A549 (cell line): ENCODE data around the gene KDM8. TPM values are rescaled to one million over a fixed set of nuclear protein-coding genes. Genes with fewer than 3 reads are reported as not detected.
"Not testable (repeated sequence)": the region's sequence is repeated elsewhere in the genome, so short reads cannot be mapped to it uniquely, and the experiment has no call there.

Experiments
- ATAC-seq, 2 experiments: fragments of 200-7000 bp in 1 of 2; fragments of >200 bp in 1 of 2; cut with Nextera tagmentation in 1 of 2; cut with Tn5 transposase in 1 of 2; 3 replicates each; pipeline versions ENCODE4 v1.8.0 to v1.9.1; 2018 to 2020; ENCODE audit warnings: mild to moderate bottlenecking in 1 of 2, moderate library complexity in 1 of 2
- CTCF ChIA-PET: fragments of 300-600 bp; sonication (Branson Sonifier 250); formaldehyde crosslinking; extraction: SDS; loops from one replicate; lab custom pipeline; 2021; ENCODE audit warnings: antibody characterized with exemption, inconsistent platforms; lab: Yijun Ruan, JAX
- POLR2A ChIA-PET: fragments of 350-600 bp; formaldehyde crosslinking; extraction: SDS; loops from one replicate; lab custom pipeline; 2021; ENCODE audit warnings: antibody characterized with exemption, inconsistent platforms; lab: Yijun Ruan, JAX
- DNase-seq, 2 experiments: peaks; one replicate each; pipeline versions ENCODE4 v3.0.0 to v3.0.0-alpha.2; 2011 to 2016; ENCODE audit warnings: low read depth in 1 of 2, low spot score in 1 of 2
- FAIRE-seq: peaks from 2 replicates; lab custom pipeline; 2011; peaks lifted over from hg19 to GRCh38; lab: Jason Lieb, UNC
- H3K27ac ChIP-seq, 2 experiments: fragments of >200 bp; sonication (Bioruptor Twin); formaldehyde crosslinking; 3 replicates each; pipeline ENCODE4 v1.5.1; 2016 to 2017
- H3K4me1 ChIP-seq: fragments of >200 bp; sonication (Bioruptor Twin); formaldehyde crosslinking; 3 replicates; pipeline ENCODE4 v1.6.1; 2016
- H3K4me2 ChIP-seq: fragments of >200 bp; sonication (Bioruptor Twin); formaldehyde crosslinking; 3 replicates; pipeline ENCODE4 v1.6.1; 2016
- H3K4me3 ChIP-seq: fragments of >200 bp; sonication (Bioruptor Twin); formaldehyde crosslinking; 3 replicates; pipeline ENCODE4 v1.5.1; 2016
- H3K9me3 ChIP-seq: fragments of >200 bp; sonication (Bioruptor Twin); formaldehyde crosslinking; 3 replicates; pipeline ENCODE4 v1.6.1; 2016
- CBX2 ChIP-seq: fragments of 200-600 bp; sonication (generic); IDR thresholded peaks from 2 replicates; pipeline ENCODE4 v1.6.1; 2016; ENCODE audit warnings: low read depth, mild to moderate bottlenecking, borderline replicate concordance
- CBX8 ChIP-seq: fragments of 200-600 bp; sonication (generic); IDR thresholded peaks from 2 replicates; pipeline ENCODE4 v1.6.1; 2016
- CTCF ChIP-seq: fragments of >200 bp; sonication (Bioruptor Twin); formaldehyde crosslinking; IDR thresholded peaks from 3 replicates; pipeline ENCODE4 v1.5.1; 2016
- ELK1 ChIP-seq: fragments of 150-350 bp; IDR thresholded peaks from 2 replicates; pipeline ENCODE4 v1.6.1; 2014; ENCODE audit warnings: low read depth, mild to moderate bottlenecking, low read length
- EP300 ChIP-seq, 2 experiments: fragments of >200 bp; sonication (Bioruptor Twin); formaldehyde crosslinking; IDR thresholded peaks; 2 replicates in 1 of 2; 3 replicates in 1 of 2; pipeline ENCODE4 v1.6.1; 2016 to 2017
- FOXS1 ChIP-seq: fragments of 250-450 bp; sonication (Bioruptor Pico); IDR thresholded peaks from 2 replicates; pipeline ENCODE4 v1.5.0; 2020; ENCODE audit warnings: mild to moderate bottlenecking, moderate library complexity
- GATA3 ChIP-seq: IDR thresholded peaks from 2 replicates; pipeline ENCODE4 v1.6.1; 2012; ENCODE audit warnings: borderline replicate concordance
- HDAC2 ChIP-seq: fragments of 200-600 bp; sonication (generic); IDR thresholded peaks from 2 replicates; pipeline ENCODE4 v1.6.1; 2016
- JUN ChIP-seq, 2 experiments: fragments of >200 bp; sonication (Bioruptor Twin); formaldehyde crosslinking; IDR thresholded peaks; 2 replicates in 1 of 2; 3 replicates in 1 of 2; pipeline ENCODE4 v1.6.1; 2016 to 2017
- KDM5A ChIP-seq: fragments of 200-600 bp; sonication (generic); IDR thresholded peaks from 2 replicates; pipeline ENCODE4 v1.6.1; 2016; ENCODE audit warnings: antibody characterized with exemption, mild to moderate bottlenecking
- MAX ChIP-seq: IDR thresholded peaks from 2 replicates; pipeline ENCODE4 v1.6.1; 2012
- MAZ ChIP-seq: fragments of 150-350 bp; IDR thresholded peaks from 2 replicates; pipeline ENCODE4 v1.6.1; 2014; ENCODE audit warnings: antibody characterized with exemption, low read depth, low read length, borderline replicate concordance
- NR3C1 ChIP-seq: fragments of >200 bp; sonication (Bioruptor Twin); formaldehyde crosslinking; IDR thresholded peaks from 3 replicates; pipeline ENCODE4 v1.6.1; 2017
- RFX5 ChIP-seq: fragments of 450-650 bp; IDR thresholded peaks from 2 replicates; pipeline ENCODE4 v1.7.1; 2014; ENCODE audit warnings: antibody characterized with exemption, mild to moderate bottlenecking, moderate library complexity
- TFCP2L1 ChIP-seq: fragments of 250-450 bp; sonication (Bioruptor Pico); IDR thresholded peaks from 2 replicates; pipeline ENCODE4 v1.5.0; 2021; ENCODE audit warnings: mild to moderate bottlenecking
- USF2 ChIP-seq: fragments of 450-650 bp; IDR thresholded peaks from 2 replicates; pipeline ENCODE4 v1.6.1; 2014; ENCODE audit warnings: antibody characterized with exemption
- ZFP36 ChIP-seq: fragments of 450-650 bp; IDR thresholded peaks from 2 replicates; pipeline ENCODE4 v1.6.1; 2014; ENCODE audit warnings: borderline replicate concordance; ENCODE audit not compliant: partially characterized antibody
- ZSCAN20 ChIP-seq: fragments of 250-450 bp; sonication (Bioruptor Pico); IDR thresholded peaks from 2 replicates; pipeline ENCODE4 v1.8.0; 2022; ENCODE audit warnings: mild to moderate bottlenecking, moderate library complexity
- WGBS: methylation state at CpG from one replicate; pipeline ENCODE4 v1.1.6; 2017; ENCODE audit errors: missing lambda C conversion rate; 5-methylcytosine and 5-hydroxymethylcytosine counted together
- polyA plus RNA-seq, 4 experiments: library from polyadenylated mRNA; depleted of rRNA in 3 of 4; stranded (reverse); fragments of >200 nt; fragmentation: RNase III in 1 of 4; extraction: RNeasy Plus Mini Kit Qiagen cat#74134 plus additional on column Dnase treatment in 1 of 4; gene quantifications; 2 replicates in 3 of 4; 3 replicates in 1 of 4; pipeline ENCODE4 v1.2.3, GENCODE V29; 2011 to 2017
- TF ChIP-seq, protein P1 (sequence below): fragments of 250-450 bp; sonication (Bioruptor Pico); IDR thresholded peaks from 2 replicates; pipeline ENCODE4 v1.5.0; 2021; ENCODE audit warnings: mild to moderate bottlenecking, moderate library complexity, borderline replicate concordance
- TF ChIP-seq, protein P2 (sequence below): fragments of 250-450 bp; sonication (Bioruptor Pico); IDR thresholded peaks from 2 replicates; pipeline ENCODE4 v1.5.0; 2020; ENCODE audit warnings: low read depth, mild to moderate bottlenecking, moderate library complexity
- TF ChIP-seq, protein P3 (sequence below): IDR thresholded peaks from 2 replicates; pipeline ENCODE4 v1.6.1; 2012

KDM8 gene
- polyA plus RNA-seq, 2 of the 4 experiments (the other 2 are of a cell fraction): 1.6 to 2.3 TPM

DNA sequence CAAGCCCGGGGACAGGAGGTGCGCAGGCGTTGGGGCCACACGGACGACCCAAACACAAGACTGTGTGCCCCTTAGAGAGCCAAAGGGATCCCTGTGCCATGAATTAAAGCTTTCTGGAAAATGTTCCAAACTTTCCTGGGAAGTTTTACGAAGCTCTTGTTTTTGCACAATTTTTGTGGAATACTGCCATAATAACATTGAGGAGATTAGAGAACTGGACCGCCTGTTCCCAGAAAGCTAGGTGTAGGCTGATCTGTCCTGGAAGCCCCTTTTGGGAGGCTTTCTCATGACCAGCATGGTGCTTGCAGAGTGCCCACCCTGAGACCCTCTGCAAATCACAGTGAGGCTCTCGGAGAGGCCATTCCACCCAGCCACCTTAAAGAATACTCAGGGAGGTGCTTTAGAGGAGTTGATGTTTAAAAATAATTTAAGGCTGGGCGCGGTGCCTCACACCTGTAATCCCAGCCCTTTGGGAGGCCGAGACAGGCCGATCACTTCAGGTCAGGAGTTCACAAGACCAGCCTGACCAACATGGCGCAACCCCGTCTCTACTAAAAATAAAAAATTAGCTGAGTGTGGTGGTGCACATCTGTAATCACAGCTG is 1.1 kb downstream of the KDM8 start:
- peaks cover 10% of the 10 kb centered on the region; the same call in 2 of the 3 replicates for H3K4me1 ChIP-seq
- ChIA-PET CTCF (interaction anchor here (0.6 to 4.0 kb wide), 8 partner anchors 10 to 164 kb away, joined by 3 to 20 read pairs (median 4); no protein-coding TSS in a partner anchor), POLR2A (interaction anchor here (0.6 to 1.9 kb wide), 28 partner anchors 8 to 346 kb away, joined by 3 to 14 read pairs (median 4); partner anchors contain the start of gene KATNIP)
- FAIRE-seq (no peak), DNase-seq (no peak), ATAC-seq (no peak; a peak in 2 of 6 replicates)
- H3K27ac ChIP-seq: peak overlapping the region; percentile 89 to 95
- 68% methylated on average over 14 of the region's 14 CpGs for WGBS
- peak overlapping the region; percentile 89 for H3K4me2 ChIP-seq
- TF ChIP-seq RFX5 (no peak), CTCF (no peak), KDM5A (no peak), CBX2 (no peak)
- no peaks in the 10 kb centered on the region for H3K9me3 ChIP-seq
- H3K4me3 ChIP-seq: peak overlapping the region; percentile 59

DNA sequence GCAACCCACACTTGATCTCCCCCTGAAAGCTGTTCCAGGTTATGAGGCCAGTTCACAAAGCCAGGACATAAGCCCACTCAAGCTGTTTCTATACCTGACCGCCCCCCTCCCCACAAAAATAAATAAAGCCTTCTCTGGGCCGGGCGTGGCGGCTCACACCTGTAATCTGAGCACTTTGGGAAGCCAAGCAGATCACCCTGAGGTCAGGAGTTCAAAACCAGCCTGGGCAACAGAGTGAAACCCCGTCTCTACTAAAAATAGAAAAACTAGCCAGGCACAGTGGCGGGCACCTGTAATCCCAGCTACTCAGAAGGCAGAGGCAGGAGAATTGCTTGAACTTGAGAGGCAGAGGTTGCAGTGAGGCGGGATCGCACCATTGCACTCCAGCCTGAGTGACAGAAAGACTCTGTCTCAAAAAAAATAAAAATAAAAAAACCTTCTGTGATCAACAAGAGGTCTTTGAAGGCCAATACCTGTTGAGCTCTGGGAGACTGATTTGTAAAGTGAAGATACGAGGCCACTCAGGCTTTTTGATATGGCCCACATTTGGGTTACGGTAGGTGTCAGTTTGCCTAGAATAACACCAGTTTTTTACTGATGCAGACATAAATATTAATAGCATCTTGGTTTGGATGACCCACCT is 2.2 kb downstream of the KDM8 start:
- H3K4me3 ChIP-seq: no peak overlapping the region
- FAIRE-seq: no peak
- no peak overlapping the region for H3K27ac ChIP-seq
- TF ChIP-seq USF2: no peak
- no peak for TF ChIP-seq CTCF
- TF ChIP-seq MAZ: no peak
- TF ChIP-seq, protein P1, sequence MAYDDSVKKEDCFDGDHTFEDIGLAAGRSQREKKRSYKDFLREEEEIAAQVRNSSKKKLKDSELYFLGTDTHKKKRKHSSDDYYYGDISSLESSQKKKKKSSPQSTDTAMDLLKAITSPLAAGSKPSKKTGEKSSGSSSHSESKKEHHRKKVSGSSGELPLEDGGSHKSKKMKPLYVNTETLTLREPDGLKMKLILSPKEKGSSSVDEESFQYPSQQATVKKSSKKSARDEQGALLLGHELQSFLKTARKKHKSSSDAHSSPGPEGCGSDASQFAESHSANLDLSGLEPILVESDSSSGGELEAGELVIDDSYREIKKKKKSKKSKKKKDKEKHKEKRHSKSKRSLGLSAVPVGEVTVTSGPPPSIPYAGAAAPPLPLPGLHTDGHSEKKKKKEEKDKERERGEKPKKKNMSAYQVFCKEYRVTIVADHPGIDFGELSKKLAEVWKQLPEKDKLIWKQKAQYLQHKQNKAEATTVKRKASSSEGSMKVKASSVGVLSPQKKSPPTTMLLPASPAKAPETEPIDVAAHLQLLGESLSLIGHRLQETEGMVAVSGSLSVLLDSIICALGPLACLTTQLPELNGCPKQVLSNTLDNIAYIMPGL (CRISPR knock-in tag): no peak
- no peak for TF ChIP-seq NR3C1
- TF ChIP-seq JUN (IDR thresholded peaks at IDR 0.05): no peak
- TF ChIP-seq EP300 (IDR thresholded peaks at IDR 0.05): no peak
- TF ChIP-seq, protein P2, sequence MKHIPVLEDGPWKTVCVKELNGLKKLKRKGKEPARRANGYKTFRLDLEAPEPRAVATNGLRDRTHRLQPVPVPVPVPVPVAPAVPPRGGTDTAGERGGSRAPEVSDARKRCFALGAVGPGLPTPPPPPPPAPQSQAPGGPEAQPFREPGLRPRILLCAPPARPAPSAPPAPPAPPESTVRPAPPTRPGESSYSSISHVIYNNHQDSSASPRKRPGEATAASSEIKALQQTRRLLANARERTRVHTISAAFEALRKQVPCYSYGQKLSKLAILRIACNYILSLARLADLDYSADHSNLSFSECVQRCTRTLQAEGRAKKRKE (CRISPR knock-in tag): no peak
- no peak for TF ChIP-seq ZFP36
- TF ChIP-seq CBX8: no peak
- no peak for TF ChIP-seq MAX
- no peak for TF ChIP-seq TFCP2L1 (CRISPR knock-in tag)
- TF ChIP-seq ELK1: no peak
- no peak for TF ChIP-seq ZSCAN20 (CRISPR knock-in tag)
- no peak for TF ChIP-seq HDAC2
- TF ChIP-seq, protein P3, sequence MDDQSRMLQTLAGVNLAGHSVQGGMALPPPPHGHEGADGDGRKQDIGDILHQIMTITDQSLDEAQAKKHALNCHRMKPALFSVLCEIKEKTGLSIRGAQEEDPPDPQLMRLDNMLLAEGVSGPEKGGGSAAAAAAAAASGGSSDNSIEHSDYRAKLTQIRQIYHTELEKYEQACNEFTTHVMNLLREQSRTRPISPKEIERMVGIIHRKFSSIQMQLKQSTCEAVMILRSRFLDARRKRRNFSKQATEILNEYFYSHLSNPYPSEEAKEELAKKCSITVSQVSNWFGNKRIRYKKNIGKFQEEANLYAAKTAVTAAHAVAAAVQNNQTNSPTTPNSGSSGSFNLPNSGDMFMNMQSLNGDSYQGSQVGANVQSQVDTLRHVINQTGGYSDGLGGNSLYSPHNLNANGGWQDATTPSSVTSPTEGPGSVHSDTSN: no peak
- TF ChIP-seq FOXS1 (CRISPR knock-in tag): no peak
- TF ChIP-seq GATA3: no peak
- CTCF ChIA-PET: interaction anchor here (0.7 to 4.0 kb wide), 5 partner anchors 10 to 162 kb away, joined by 3 to 20 read pairs (median 5); no protein-coding TSS in a partner anchor
- H3K4me2 ChIP-seq: no peak overlapping the region
- no peak for ATAC-seq
- WGBS: 94% methylated on average over 10 of the region's 10 CpGs
- DNase-seq: no peak
- H3K4me1 ChIP-seq: peaks cover 10% of the 10 kb centered on the region; the same call in 2 of the 3 replicates
- POLR2A ChIA-PET: no interaction called here
- no peaks in the 10 kb centered on the region for H3K9me3 ChIP-seq

GRCh38 chr16:27207121-27207520 is 3.8 kb downstream of the KDM8 start:
- ATAC-seq, H3K4me2 ChIP-seq, POLR2A ChIA-PET, H3K27ac ChIP-seq, FAIRE-seq, H3K4me3 ChIP-seq, H3K9me3 ChIP-seq, H3K4me1 ChIP-seq, DNase-seq: not testable (repeated sequence)
- CTCF ChIA-PET: interaction anchor here (1.0 to 1.3 kb wide), 2 partner anchors 27 to 52 kb away, joined by 3 to 4 read pairs; no protein-coding TSS in a partner anchor
- 94% methylated on average over 10 of the region's 10 CpGs for WGBS
